ENCODE data around the gene ALOX12B.

GRCh38 chr17:8060274-8060673 is 27.2 kb downstream of the ALOX12B start:
- TF ChIP-seq, protein P1, sequence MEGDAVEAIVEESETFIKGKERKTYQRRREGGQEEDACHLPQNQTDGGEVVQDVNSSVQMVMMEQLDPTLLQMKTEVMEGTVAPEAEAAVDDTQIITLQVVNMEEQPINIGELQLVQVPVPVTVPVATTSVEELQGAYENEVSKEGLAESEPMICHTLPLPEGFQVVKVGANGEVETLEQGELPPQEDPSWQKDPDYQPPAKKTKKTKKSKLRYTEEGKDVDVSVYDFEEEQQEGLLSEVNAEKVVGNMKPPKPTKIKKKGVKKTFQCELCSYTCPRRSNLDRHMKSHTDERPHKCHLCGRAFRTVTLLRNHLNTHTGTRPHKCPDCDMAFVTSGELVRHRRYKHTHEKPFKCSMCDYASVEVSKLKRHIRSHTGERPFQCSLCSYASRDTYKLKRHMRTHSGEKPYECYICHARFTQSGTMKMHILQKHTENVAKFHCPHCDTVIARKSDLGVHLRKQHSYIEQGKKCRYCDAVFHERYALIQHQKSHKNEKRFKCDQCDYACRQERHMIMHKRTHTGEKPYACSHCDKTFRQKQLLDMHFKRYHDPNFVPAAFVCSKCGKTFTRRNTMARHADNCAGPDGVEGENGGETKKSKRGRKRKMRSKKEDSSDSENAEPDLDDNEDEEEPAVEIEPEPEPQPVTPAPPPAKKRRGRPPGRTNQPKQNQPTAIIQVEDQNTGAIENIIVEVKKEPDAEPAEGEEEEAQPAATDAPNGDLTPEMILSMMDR (IDR thresholded peaks at IDR 0.05; ENCODE audit: control extremely low read depth in 1 of 3, insufficient read depth in 1 of 3, low read depth in 1 of 3, low read length in 3 of 3), result peak; percentile 27 to 80 (median 63)
- no peak for TF ChIP-seq FOSL1 (IDR thresholded peaks at IDR 0.05; ENCODE audit: insufficient read depth, low read depth, low read length)
- TF ChIP-seq SP1 (IDR thresholded peaks at IDR 0.05; ENCODE audit: low read depth, low read length), result no peak
- TF ChIP-seq POLR2A (IDR thresholded peaks at IDR 0.05; ENCODE audit: control extremely low read depth in 1 of 2, low read depth in 2 of 2, low read length in 2 of 2), result no peak
